ENCODE measurements around the gene APOB. TPM values are rescaled to one million over a fixed set of nuclear protein-coding genes. Genes with fewer than 3 reads are reported as not detected.

Gene APOB
- polyA plus RNA-seq, 1 experiment: under 0.01 TPM

DNA sequence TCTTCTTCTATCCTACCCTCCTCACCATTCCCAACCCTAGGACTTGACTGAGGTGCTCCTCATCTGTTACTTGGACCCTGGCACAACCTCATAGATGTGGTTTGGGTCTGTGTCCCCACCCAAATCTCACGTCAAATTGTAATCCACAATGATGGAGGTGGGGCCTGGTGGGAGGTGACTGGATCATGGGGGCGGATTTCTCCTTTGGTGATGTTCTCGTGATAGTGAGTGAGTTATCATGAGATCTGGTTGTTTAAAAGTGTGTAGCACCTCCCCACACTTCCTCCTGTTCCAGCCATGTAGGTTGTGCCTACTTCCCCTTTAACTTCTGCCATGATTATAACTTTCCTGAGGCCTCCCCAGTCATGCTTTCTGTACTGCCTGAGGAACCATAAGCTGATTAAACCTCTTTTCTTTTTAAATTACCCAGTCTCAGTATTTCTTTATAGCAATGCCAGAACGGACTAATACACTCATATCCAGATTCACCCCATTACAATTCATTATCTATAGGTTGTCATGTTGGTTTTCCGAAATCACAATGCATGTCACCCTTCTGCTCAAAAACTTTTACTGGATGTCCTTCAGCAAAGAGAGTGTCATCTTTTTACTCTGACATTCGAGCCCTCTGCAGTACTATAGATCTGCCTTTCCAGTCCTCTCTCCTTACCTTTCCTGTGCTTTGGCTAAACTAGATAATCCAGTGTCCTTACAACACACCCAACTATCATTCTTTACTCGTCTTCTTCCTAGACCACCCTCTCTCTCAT, 45.7 kb downstream of the APOB start:
- TF ChIP-seq, protein P1, sequence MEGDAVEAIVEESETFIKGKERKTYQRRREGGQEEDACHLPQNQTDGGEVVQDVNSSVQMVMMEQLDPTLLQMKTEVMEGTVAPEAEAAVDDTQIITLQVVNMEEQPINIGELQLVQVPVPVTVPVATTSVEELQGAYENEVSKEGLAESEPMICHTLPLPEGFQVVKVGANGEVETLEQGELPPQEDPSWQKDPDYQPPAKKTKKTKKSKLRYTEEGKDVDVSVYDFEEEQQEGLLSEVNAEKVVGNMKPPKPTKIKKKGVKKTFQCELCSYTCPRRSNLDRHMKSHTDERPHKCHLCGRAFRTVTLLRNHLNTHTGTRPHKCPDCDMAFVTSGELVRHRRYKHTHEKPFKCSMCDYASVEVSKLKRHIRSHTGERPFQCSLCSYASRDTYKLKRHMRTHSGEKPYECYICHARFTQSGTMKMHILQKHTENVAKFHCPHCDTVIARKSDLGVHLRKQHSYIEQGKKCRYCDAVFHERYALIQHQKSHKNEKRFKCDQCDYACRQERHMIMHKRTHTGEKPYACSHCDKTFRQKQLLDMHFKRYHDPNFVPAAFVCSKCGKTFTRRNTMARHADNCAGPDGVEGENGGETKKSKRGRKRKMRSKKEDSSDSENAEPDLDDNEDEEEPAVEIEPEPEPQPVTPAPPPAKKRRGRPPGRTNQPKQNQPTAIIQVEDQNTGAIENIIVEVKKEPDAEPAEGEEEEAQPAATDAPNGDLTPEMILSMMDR (IDR thresholded peaks at IDR 0.05; ENCODE audit: low read depth, low read length): no peak
- no peak for DNase-seq (ENCODE audit: low read depth, low spot score)
- Histone ChIP-seq H3K9me3 (ENCODE audit: control insufficient read depth, insufficient read depth, low read length) (no peaks in the 10 kb centered on the region), H3K27me3 (ENCODE audit: control insufficient read depth, insufficient read depth, low read length) (no peaks in the 10 kb centered on the region), H3K27ac (ENCODE audit: low read depth, low read length) (no peak overlapping the region), H3K4me3 (ENCODE audit: low read depth, low read length) (no peak overlapping the region)
- POLR2A ChIA-PET: no interaction called here
- CTCF ChIA-PET: no interaction called here

DNA sequence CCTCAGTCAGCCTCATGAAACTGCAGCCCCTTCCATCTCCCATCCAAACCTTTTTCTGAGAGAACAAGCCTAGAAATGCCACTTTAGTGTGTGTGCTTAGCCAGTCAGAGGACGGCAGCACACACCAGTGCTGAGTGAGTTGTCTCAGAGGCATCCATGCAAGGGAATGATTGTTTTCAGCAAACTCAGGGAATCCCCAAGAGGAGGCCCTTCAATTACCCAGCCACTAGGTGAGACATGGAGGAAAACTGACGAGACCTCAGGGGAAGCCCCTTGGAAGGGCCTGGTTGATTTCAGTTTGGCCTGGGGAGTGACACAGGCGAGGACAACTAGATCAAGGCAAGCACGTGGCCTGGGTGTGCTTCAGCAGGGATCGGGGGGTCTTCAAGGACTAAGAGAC, 49.7 kb downstream of the APOB start:
- ChIA-PET CTCF (no interaction called here), POLR2A (no interaction called here)
- H3K4me3 ChIP-seq (ENCODE audit: low read depth, low read length): no peak overlapping the region
- H3K27ac ChIP-seq (ENCODE audit: low read depth, low read length): no peak overlapping the region
- TF ChIP-seq, protein P1 (IDR thresholded peaks at IDR 0.05; ENCODE audit: low read depth, low read length): no peak
- no peaks in the 10 kb centered on the region for H3K9me3 ChIP-seq (ENCODE audit: control insufficient read depth, insufficient read depth, low read length)
- peaks cover under 1% of the 10 kb centered on the region for H3K27me3 ChIP-seq (ENCODE audit: control insufficient read depth, insufficient read depth, low read length)
- DNase-seq (ENCODE audit: low read depth, low spot score): no peak

DNA sequence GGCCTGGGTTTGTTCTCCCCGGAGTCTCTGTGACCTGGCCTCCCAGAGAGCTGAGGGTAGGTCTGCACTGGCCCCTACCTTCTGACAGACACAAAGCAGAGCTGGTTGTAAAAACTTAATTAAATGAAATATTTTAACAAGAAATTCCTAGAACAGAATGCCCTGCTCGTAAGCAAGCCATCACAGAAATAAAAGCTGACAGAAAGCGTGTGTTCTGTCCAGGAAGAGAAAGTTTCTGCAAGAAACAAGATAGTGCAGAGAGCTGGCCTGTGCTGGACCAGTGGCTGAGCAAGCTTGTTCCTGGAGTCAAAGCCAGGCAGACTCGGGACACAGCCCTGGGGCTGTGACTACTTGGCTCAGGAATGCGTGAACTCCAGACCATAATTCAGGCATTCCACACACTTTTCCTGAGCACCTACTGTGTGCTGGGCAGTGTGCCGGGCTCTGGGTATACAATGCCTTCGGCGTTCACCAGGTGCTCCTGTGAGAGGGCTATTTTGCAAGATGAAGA, 51.6 kb downstream of the APOB start:
- no peak overlapping the region for H3K4me3 ChIP-seq (ENCODE audit: low read depth, low read length)
- H3K27me3 ChIP-seq (ENCODE audit: control insufficient read depth, insufficient read depth, low read length): peaks cover 4% of the 10 kb centered on the region
- POLR2A ChIA-PET: no interaction called here
- no peak overlapping the region for H3K27ac ChIP-seq (ENCODE audit: low read depth, low read length)
- TF ChIP-seq, protein P1 (IDR thresholded peaks at IDR 0.05; ENCODE audit: low read depth, low read length): no peak
- no peak for DNase-seq (ENCODE audit: low read depth, low spot score)
- no peaks in the 10 kb centered on the region for H3K9me3 ChIP-seq (ENCODE audit: control insufficient read depth, insufficient read depth, low read length)
- CTCF ChIA-PET: no interaction called here

DNA sequence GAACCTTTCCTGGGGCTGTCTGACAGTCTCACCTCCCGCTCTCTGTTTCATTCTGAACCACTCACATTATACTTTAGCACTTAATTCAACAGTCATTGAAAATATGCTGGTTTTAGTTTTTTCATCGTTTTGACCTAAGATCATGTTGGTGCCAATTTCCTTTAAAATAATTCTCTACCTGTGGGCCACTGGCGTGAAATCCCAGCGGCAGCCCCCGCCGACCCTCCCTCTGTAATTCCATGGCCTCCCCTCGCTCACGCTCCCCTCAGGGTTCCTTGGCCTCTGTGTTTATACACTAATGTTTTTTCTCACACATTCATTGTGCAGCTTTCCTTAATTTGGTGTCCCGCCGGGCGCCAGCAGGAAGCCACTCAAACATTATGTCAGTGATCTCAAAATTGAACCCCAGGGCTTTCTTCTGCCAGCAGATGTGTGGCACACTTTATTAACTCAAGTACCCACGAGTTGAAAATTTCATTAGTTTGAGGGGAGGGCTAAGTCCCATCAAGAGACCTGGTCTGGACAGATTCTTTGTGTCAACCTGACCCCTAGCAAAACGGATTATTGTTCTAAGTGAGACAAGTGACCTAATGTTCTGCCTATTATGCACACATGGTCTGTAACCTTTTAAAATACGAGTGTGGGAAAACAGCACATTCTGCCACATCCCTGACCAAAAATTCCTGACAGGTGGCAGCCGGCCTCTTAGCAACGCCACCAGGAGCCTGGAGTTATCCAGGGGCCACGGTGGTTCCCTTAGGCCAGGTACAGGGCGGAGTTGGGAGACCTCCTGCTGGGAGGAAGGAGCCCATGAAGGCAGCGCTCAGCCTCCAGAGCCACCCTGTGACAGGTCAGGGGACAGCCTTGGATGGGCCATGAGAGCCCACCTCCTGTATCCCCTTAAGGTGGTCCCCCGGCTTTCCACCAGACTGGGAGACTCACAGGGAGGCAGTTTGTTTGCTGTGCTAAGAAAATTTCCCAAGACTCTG, 53.1 kb downstream of the APOB start:
- CTCF ChIA-PET: no interaction called here
- Histone ChIP-seq H3K4me3 (ENCODE audit: low read depth, low read length) (no peak overlapping the region), H3K27me3 (ENCODE audit: control insufficient read depth, insufficient read depth, low read length) (peaks cover 4% of the 10 kb centered on the region), H3K9me3 (ENCODE audit: control insufficient read depth, insufficient read depth, low read length) (no peaks in the 10 kb centered on the region), H3K27ac (ENCODE audit: low read depth, low read length) (no peak overlapping the region)
- TF ChIP-seq, protein P1 (IDR thresholded peaks at IDR 0.05; ENCODE audit: low read depth, low read length): no peak
- DNase-seq (ENCODE audit: low read depth, low spot score): no peak
- POLR2A ChIA-PET: no interaction called here

GRCh38 chr2:20989404-20989803, 54.5 kb downstream of the APOB start:
- Histone ChIP-seq H3K27ac (ENCODE audit: low read depth, low read length) (no peak overlapping the region), H3K4me3 (ENCODE audit: low read depth, low read length) (no peak overlapping the region), H3K27me3 (ENCODE audit: control insufficient read depth, insufficient read depth, low read length) (peaks cover 4% of the 10 kb centered on the region), H3K9me3 (ENCODE audit: control insufficient read depth, insufficient read depth, low read length) (no peaks in the 10 kb centered on the region)
- TF ChIP-seq, protein P1 (IDR thresholded peaks at IDR 0.05; ENCODE audit: low read depth, low read length): no peak
- DNase-seq (ENCODE audit: low read depth, low spot score): no peak
- CTCF ChIA-PET: no interaction called here
- POLR2A ChIA-PET: no interaction called here

Data from AG04450 (cell line).